Measurements from ENCODE around the gene TSLP. TPM values are rescaled to one million over a fixed set of nuclear protein-coding genes. Genes with fewer than 3 reads are reported as not detected.

The TSLP gene
- total and polyA plus RNA-seq, 4 donors: 0.25 to 1.6 (median 1.4) TPM; not detected in 1

DNA sequence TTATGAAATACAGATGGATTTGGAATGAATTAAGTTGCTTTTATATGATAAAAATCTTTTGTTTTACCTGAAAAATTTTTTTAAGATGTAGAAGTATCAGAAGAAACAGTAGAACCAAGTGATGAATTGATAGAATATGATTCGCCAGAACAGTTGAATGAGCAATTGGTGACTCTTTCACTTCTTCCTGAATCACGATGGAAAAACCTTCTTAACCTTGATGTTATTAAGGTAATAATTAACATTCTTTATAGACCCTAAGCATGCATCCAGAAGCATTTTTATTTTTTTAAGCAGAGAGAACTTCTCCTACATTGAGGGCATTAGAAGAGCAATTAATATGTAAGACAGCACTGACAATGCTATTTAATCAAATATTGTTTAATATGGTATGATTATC, 49.4 kb downstream of the TSLP start:
- Histone ChIP-seq H3K9ac (ENCODE audit: low read depth in 1 of 2, low read length in 2 of 2) (no peak overlapping the region), H3K27me3 (ENCODE audit: control insufficient read depth in 4 of 4, insufficient read depth in 4 of 4, low read length in 3 of 4) (no peaks in the 10 kb centered on the region), H3K9me3 (ENCODE audit: control insufficient read depth in 4 of 4, low read length in 3 of 4) (no peaks in the 10 kb centered on the region), H3K4me3 (ENCODE audit: low read depth in 1 of 3, low read length in 3 of 3) (no peak overlapping the region), H3K4me1 (ENCODE audit: control insufficient read depth in 4 of 4, insufficient read depth in 4 of 4, low read length in 3 of 4) (no peaks in the 10 kb centered on the region), H3K27ac (ENCODE audit: low read depth in 1 of 2, low read length in 2 of 2) (no peak overlapping the region), H3K36me3 (ENCODE audit: control insufficient read depth in 4 of 4, insufficient read depth in 3 of 4, low read depth in 1 of 4, low read length in 3 of 4) (peaks cover 7 to 57% (median 43%) of the 10 kb centered on the region in 4 donors)
- no peak for DNase-seq (ENCODE audit: low spot score)
- 70% methylated on average over 2 of the region's 2 CpGs for WGBS
- no peak for TF ChIP-seq YY1 (IDR thresholded peaks at IDR 0.05)
- TF ChIP-seq, protein P1, sequence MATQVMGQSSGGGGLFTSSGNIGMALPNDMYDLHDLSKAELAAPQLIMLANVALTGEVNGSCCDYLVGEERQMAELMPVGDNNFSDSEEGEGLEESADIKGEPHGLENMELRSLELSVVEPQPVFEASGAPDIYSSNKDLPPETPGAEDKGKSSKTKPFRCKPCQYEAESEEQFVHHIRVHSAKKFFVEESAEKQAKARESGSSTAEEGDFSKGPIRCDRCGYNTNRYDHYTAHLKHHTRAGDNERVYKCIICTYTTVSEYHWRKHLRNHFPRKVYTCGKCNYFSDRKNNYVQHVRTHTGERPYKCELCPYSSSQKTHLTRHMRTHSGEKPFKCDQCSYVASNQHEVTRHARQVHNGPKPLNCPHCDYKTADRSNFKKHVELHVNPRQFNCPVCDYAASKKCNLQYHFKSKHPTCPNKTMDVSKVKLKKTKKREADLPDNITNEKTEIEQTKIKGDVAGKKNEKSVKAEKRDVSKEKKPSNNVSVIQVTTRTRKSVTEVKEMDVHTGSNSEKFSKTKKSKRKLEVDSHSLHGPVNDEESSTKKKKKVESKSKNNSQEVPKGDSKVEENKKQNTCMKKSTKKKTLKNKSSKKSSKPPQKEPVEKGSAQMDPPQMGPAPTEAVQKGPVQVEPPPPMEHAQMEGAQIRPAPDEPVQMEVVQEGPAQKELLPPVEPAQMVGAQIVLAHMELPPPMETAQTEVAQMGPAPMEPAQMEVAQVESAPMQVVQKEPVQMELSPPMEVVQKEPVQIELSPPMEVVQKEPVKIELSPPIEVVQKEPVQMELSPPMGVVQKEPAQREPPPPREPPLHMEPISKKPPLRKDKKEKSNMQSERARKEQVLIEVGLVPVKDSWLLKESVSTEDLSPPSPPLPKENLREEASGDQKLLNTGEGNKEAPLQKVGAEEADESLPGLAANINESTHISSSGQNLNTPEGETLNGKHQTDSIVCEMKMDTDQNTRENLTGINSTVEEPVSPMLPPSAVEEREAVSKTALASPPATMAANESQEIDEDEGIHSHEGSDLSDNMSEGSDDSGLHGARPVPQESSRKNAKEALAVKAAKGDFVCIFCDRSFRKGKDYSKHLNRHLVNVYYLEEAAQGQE (IDR thresholded peaks at IDR 0.05): no peak
- TF ChIP-seq, protein P2, sequence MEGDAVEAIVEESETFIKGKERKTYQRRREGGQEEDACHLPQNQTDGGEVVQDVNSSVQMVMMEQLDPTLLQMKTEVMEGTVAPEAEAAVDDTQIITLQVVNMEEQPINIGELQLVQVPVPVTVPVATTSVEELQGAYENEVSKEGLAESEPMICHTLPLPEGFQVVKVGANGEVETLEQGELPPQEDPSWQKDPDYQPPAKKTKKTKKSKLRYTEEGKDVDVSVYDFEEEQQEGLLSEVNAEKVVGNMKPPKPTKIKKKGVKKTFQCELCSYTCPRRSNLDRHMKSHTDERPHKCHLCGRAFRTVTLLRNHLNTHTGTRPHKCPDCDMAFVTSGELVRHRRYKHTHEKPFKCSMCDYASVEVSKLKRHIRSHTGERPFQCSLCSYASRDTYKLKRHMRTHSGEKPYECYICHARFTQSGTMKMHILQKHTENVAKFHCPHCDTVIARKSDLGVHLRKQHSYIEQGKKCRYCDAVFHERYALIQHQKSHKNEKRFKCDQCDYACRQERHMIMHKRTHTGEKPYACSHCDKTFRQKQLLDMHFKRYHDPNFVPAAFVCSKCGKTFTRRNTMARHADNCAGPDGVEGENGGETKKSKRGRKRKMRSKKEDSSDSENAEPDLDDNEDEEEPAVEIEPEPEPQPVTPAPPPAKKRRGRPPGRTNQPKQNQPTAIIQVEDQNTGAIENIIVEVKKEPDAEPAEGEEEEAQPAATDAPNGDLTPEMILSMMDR (IDR thresholded peaks at IDR 0.05; ENCODE audit: low read depth, low read length, missing input control): no peak
- no peak for TF ChIP-seq FOXA2 (IDR thresholded peaks at IDR 0.05)
- no peak for TF ChIP-seq RAD21 (IDR thresholded peaks at IDR 0.05)
- TF ChIP-seq, protein P3, sequence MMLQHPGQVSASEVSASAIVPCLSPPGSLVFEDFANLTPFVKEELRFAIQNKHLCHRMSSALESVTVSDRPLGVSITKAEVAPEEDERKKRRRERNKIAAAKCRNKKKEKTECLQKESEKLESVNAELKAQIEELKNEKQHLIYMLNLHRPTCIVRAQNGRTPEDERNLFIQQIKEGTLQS (IDR thresholded peaks at IDR 0.05): no peak
- no peak for TF ChIP-seq EGR1 (IDR thresholded peaks at IDR 0.05; ENCODE audit: low read depth in 2 of 2)
- no peak for TF ChIP-seq GABPA (IDR thresholded peaks at IDR 0.05 in 1 of 2, conservative IDR thresholded peaks at IDR 0.05 in 1 of 2)
- TF ChIP-seq RXRA (IDR thresholded peaks at IDR 0.05): no peak
- TF ChIP-seq, protein P4, sequence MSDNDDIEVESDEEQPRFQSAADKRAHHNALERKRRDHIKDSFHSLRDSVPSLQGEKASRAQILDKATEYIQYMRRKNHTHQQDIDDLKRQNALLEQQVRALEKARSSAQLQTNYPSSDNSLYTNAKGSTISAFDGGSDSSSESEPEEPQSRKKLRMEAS (IDR thresholded peaks at IDR 0.05): no peak
- TF ChIP-seq HNF4G (IDR thresholded peaks at IDR 0.05): no peak
- TF ChIP-seq NR2F2 (IDR thresholded peaks at IDR 0.05): no peak
- TF ChIP-seq HNF4A (conservative IDR thresholded peaks at IDR 0.05): no peak
- TF ChIP-seq SP1 (IDR thresholded peaks at IDR 0.05): no peak
- TF ChIP-seq JUND (IDR thresholded peaks at IDR 0.05): no peak

DNA sequence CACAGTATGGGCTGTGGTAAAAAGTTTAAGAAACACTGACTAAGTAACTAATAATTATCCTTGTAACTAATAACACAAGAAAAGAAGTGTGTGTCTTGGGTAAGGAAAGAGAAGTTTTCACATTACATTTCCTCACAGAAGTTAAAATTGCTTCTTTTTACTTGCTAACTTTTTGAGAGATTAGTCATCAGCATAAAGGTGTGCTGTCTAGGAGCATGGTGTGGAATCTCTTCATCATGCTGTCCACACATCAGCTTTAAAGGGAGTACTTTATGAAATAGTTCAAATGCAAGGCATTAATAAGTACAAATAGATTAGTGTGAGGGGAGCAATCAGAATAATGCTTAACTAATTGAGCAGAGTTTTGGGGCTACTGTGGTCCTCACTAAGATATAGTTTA, 50.4 kb downstream of the TSLP start:
- Histone ChIP-seq H3K27me3 (ENCODE audit: control insufficient read depth in 4 of 4, insufficient read depth in 4 of 4, low read length in 3 of 4) (no peaks in the 10 kb centered on the region), H3K36me3 (ENCODE audit: control insufficient read depth in 4 of 4, insufficient read depth in 3 of 4, low read depth in 1 of 4, low read length in 3 of 4) (peaks cover 8 to 63% (median 50%) of the 10 kb centered on the region in 4 donors), H3K4me1 (ENCODE audit: control insufficient read depth in 4 of 4, insufficient read depth in 4 of 4, low read length in 3 of 4) (no peaks in the 10 kb centered on the region), H3K9me3 (ENCODE audit: control insufficient read depth in 4 of 4, low read length in 3 of 4) (no peaks in the 10 kb centered on the region), H3K27ac (ENCODE audit: low read depth in 1 of 2, low read length in 2 of 2) (no peak overlapping the region), H3K9ac (ENCODE audit: low read depth in 1 of 2, low read length in 2 of 2) (no peak overlapping the region), H3K4me3 (ENCODE audit: low read depth in 1 of 3, low read length in 3 of 3) (no peak overlapping the region)
- no peak for TF ChIP-seq FOXA2 (IDR thresholded peaks at IDR 0.05)
- no peak for TF ChIP-seq JUND (IDR thresholded peaks at IDR 0.05)
- no peak for TF ChIP-seq RXRA (IDR thresholded peaks at IDR 0.05)
- no peak for TF ChIP-seq HNF4A (conservative IDR thresholded peaks at IDR 0.05)
- no peak for TF ChIP-seq GABPA (IDR thresholded peaks at IDR 0.05 in 1 of 2, conservative IDR thresholded peaks at IDR 0.05 in 1 of 2)
- no peak for TF ChIP-seq YY1 (IDR thresholded peaks at IDR 0.05)
- TF ChIP-seq FOXA1 (IDR thresholded peaks at IDR 0.05): no peak
- TF ChIP-seq, protein P1 (IDR thresholded peaks at IDR 0.05): no peak
- TF ChIP-seq NR2F2 (IDR thresholded peaks at IDR 0.05): no peak
- TF ChIP-seq, protein P2 (IDR thresholded peaks at IDR 0.05; ENCODE audit: low read depth, low read length, missing input control): no peak
- no peak for TF ChIP-seq HNF4G (IDR thresholded peaks at IDR 0.05)
- no peak for DNase-seq (ENCODE audit: low spot score)
